Keratinocyte (primary cell): ENCODE data around the gene TMA7.

ENCODE experiments used
- EZH2 ChIP-seq: IDR thresholded peaks from one replicate; pipeline ENCODE4 v1.6.1; 2012; ENCODE audit warnings: inconsistent platforms, mild to moderate bottlenecking, low read length, moderate library complexity
- TF ChIP-seq, protein P1 (sequence below), 3 experiments: IDR thresholded peaks in 1 of 3; conservative IDR thresholded peaks in 1 of 3; optimal IDR thresholded peaks in 1 of 3; 2 replicates in 2 of 3; 3 replicates in 1 of 3; pipeline versions ENCODE3 to v1.5.1; 2011; ENCODE audit warnings: low read length in 3 of 3, mild to moderate bottlenecking in 3 of 3, moderate library complexity in 2 of 3, control low read depth in 1 of 3, inconsistent platforms in 1 of 3; ENCODE audit not compliant: insufficient read depth in 2 of 3; ENCODE audit errors: extremely low read depth in 1 of 3

DNA sequence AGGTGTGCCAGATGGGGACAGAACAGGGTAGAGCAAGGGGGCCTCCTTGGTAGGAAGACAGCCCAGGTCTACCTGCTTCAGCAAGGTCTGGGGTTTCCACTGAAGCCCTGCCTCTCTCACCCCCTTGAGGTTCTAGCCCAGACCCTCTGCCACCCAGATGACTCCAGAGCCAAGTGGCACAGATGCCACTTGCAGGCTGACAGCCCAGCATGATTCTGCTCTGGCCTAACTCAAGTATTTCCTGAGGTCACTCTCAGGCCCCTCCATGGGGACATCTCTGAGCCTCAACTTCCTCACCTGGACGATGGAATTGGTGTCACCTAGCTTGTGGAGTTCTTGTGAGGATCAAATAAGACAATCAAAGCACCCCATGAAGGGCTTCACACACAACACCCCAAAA, 34.1 kb upstream of the TMA7 start:
- TF ChIP-seq, protein P1, sequence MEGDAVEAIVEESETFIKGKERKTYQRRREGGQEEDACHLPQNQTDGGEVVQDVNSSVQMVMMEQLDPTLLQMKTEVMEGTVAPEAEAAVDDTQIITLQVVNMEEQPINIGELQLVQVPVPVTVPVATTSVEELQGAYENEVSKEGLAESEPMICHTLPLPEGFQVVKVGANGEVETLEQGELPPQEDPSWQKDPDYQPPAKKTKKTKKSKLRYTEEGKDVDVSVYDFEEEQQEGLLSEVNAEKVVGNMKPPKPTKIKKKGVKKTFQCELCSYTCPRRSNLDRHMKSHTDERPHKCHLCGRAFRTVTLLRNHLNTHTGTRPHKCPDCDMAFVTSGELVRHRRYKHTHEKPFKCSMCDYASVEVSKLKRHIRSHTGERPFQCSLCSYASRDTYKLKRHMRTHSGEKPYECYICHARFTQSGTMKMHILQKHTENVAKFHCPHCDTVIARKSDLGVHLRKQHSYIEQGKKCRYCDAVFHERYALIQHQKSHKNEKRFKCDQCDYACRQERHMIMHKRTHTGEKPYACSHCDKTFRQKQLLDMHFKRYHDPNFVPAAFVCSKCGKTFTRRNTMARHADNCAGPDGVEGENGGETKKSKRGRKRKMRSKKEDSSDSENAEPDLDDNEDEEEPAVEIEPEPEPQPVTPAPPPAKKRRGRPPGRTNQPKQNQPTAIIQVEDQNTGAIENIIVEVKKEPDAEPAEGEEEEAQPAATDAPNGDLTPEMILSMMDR (optimal IDR thresholded peaks at IDR 0.05 in 1 of 3, IDR thresholded peaks at IDR 0.05 in 1 of 3, conservative IDR thresholded peaks at IDR 0.05 in 1 of 3; ENCODE audit: extremely low read depth in 1 of 3, insufficient read depth in 2 of 3, low read length in 3 of 3): no peak
- TF ChIP-seq EZH2: no peak
